ENCODE measurements around the gene GIMAP8. TPM values are rescaled to one million over a fixed set of nuclear protein-coding genes. Genes with fewer than 3 reads are reported as not detected.

Gene GIMAP8
- total and polyA plus RNA-seq, 2 of the 8 experiments (the other 6 are each of a cell fraction or from before 2014, with no cell fraction given): not detected

GRCh38 chr7:150463461-150463860 lies 13.0 kb downstream of the GIMAP8 start:
- Histone ChIP-seq H3K23me2 (ENCODE audit: low read depth, low read length) (no peaks in the 10 kb centered on the region), H2AFZ (ENCODE audit: low read length) (no peak overlapping the region), H3K18ac (ENCODE audit: extremely low read depth, low read length) (no peak overlapping the region), H3K14ac (ENCODE audit: insufficient read length) (no peak overlapping the region), H4K5ac (ENCODE audit: insufficient read length, low read depth, low read length) (no peak overlapping the region), H2BK5ac (ENCODE audit: low read depth, low read length) (no peak overlapping the region), H4K8ac (ENCODE audit: extremely low read depth, insufficient read depth, low read length) (no peak overlapping the region), H2BK120ac (replicated peaks; ENCODE audit: low read depth, low read length) (no peak overlapping the region), H2BK12ac (ENCODE audit: low read depth, low read length) (no peak overlapping the region), H3K56ac (replicated peaks; ENCODE audit: insufficient read length, low read depth, low read length) (no peak overlapping the region), H2AK5ac (ENCODE audit: low read depth, low read length) (no peak overlapping the region), H4K91ac (replicated peaks; ENCODE audit: insufficient read length, low read length) (no peak overlapping the region), H3K9ac (replicated peaks in 1 of 4; ENCODE audit: extremely low read depth in 1 of 4, low read depth in 3 of 4, low read length in 3 of 4) (no peak overlapping the region), H3K27me3 (replicated peaks in 1 of 4; ENCODE audit: control insufficient read depth in 3 of 4, extremely low read depth in 1 of 4, insufficient read depth in 3 of 4, low read length in 3 of 4) (peaks cover 0 to 2% (median 0%) of the 10 kb centered on the region in 4 experiments; a peak in 1 of 7 replicates), H3K4ac (replicated peaks; ENCODE audit: insufficient read length, low read depth, low read length) (no peak overlapping the region), H3K4me1 (replicated peaks in 1 of 4; ENCODE audit: control insufficient read depth in 3 of 4, insufficient read depth in 4 of 4, low read length in 3 of 4) (no peaks in the 10 kb centered on the region), H3K23ac (ENCODE audit: insufficient read length) (no peak overlapping the region), H3K79me1 (ENCODE audit: low read depth, low read length) (no peaks in the 10 kb centered on the region), H4K20me1 (replicated peaks in 1 of 2; ENCODE audit: control insufficient read depth in 1 of 2, insufficient read depth in 2 of 2, low read length in 2 of 2) (no peaks in the 10 kb centered on the region), H3K9me3 (ENCODE audit: insufficient read depth in 2 of 2, low read depth in 1 of 2, low read length in 1 of 2) (no peaks in the 10 kb centered on the region), H3K36me3 (ENCODE audit: control insufficient read depth in 2 of 4, insufficient read depth in 4 of 4, low read length in 3 of 4) (no peaks in the 10 kb centered on the region), H2BK15ac (ENCODE audit: low read length) (no peak overlapping the region), H3K27ac (ENCODE audit: low read depth, low read length) (no peak overlapping the region), H3K4me2 (ENCODE audit: insufficient read depth in 1 of 2, low read depth in 2 of 2, low read length in 2 of 2) (no peak overlapping the region), H3K79me2 (ENCODE audit: control insufficient read depth in 1 of 2, insufficient read depth in 2 of 2, low read length in 2 of 2) (no peaks in the 10 kb centered on the region), H2BK20ac (ENCODE audit: low read length) (no peak overlapping the region), H3K4me3 (ENCODE audit: extremely low read depth in 1 of 4, insufficient read depth in 2 of 4, low read depth in 3 of 4, low read length in 4 of 4) (no peak overlapping the region)
- ChIA-PET CTCF (ENCODE audit: partially characterized antibody) (interaction anchor here (2.3 kb wide), 1 partner anchor 15 kb away, joined by 12 read pairs; no protein-coding TSS in a partner anchor), POLR2A (ENCODE audit: partially characterized antibody) (no interaction called here)
- 80% methylated on average over 1 of the region's 1 CpG; no CpG with 5 or more reads in 1 of the 2 experiments for WGBS, 2 experiments (ENCODE audit: extremely low coverage in 1 of 2, insufficient coverage in 1 of 2, insufficient read length in 1 of 2, insufficient replicate concordance in 2 of 2, low coverage in 1 of 2, low lambda C conversion rate in 2 of 2, missing lambda C conversion rate in 1 of 2)
- no peak for FAIRE-seq
- no peak for DNase-seq (ENCODE audit: low read depth in 1 of 2, low spot score in 2 of 2)
- TF ChIP-seq MAFK (IDR thresholded peaks at IDR 0.05; ENCODE audit: low read depth, low read length): no peak
- TF ChIP-seq RFX5 (IDR thresholded peaks at IDR 0.05; ENCODE audit: borderline replicate concordance, low read depth, low read length): no peak
- TF ChIP-seq EZH2 (IDR thresholded peaks at IDR 0.05; ENCODE audit: low read depth, low read length, severe bottlenecking): no peak
- no peak for TF ChIP-seq SIX5 (IDR thresholded peaks at IDR 0.05; ENCODE audit: low read depth, low read length)
- no peak for TF ChIP-seq TEAD4 (IDR thresholded peaks at IDR 0.05; ENCODE audit: low read depth, low read length)
- TF ChIP-seq TCF12 (IDR thresholded peaks at IDR 0.05; ENCODE audit: low read depth, low read length): no peak
- no peak for TF ChIP-seq CBX5 (IDR thresholded peaks at IDR 0.05; ENCODE audit: low read depth, low read length)
- no peak for TF ChIP-seq CTBP2 (IDR thresholded peaks at IDR 0.05; ENCODE audit: borderline replicate concordance, insufficient read depth, insufficient read length, low read length)
- no peak for TF ChIP-seq HDAC2 (IDR thresholded peaks at IDR 0.05; ENCODE audit: borderline replicate concordance in 1 of 2, low read depth in 2 of 2, low read length in 2 of 2)
- no peak for TF ChIP-seq KDM5A (IDR thresholded peaks at IDR 0.05; ENCODE audit: low read length)
- no peak for TF ChIP-seq JUN (IDR thresholded peaks at IDR 0.05; ENCODE audit: low read depth, low read length)
- TF ChIP-seq HDAC6 (IDR thresholded peaks at IDR 0.05; ENCODE audit: low read depth, low read length): no peak
- no peak for TF ChIP-seq SP2 (IDR thresholded peaks at IDR 0.05; ENCODE audit: low read length)
- TF ChIP-seq NANOG (IDR thresholded peaks at IDR 0.05; ENCODE audit: insufficient read depth, low read depth, low read length, poor library complexity, severe bottlenecking): no peak
- no peak for TF ChIP-seq KDM4A (IDR thresholded peaks at IDR 0.05; ENCODE audit: low read depth, low read length, severe bottlenecking)

All from H1 (cell line).